Embryonic facial prominence (tissue), 1 donor: ENCODE measurements around the gene BUB3.
"Not testable (repeated sequence)": the region's sequence is repeated elsewhere in the genome, so short reads cannot be mapped to it uniquely, and the experiment has no call there.

Experiments used
- DNase-seq: peaks from one replicate; pipeline ENCODE4 v3.0.0-alpha.2; 2016; ENCODE audit errors: extremely low spot score

BUB3 gene

DNA sequence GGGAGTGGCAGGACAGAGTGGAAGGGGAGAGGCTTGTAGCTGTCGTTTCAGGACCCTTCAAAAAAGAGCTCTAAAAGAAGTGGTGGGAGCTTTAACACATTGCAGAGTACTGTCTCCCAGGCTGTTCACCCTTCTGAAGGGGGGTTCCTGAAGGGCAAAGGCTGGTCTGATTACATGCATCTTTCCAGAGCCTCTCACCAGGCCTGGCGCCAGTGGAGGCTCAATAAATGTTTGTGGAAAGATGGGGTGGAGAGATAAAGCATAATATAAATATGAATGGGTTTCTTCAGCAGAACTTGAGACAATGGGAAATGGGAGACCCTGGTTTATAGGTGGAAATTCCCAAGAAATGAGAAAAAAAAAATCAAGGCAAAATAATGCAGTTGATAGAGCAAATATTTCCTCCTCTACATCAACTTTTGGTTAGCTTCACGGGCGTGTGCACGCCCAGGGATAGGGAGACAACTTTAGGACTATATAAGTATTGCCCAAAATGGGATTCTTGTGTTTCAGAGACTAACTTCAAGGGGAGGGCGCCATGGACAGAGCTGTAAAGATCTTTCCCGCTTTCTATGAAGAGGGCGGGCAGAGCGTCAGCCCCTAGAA lies 613 bp upstream of the BUB3 start:
- no peak for DNase-seq

DNA sequence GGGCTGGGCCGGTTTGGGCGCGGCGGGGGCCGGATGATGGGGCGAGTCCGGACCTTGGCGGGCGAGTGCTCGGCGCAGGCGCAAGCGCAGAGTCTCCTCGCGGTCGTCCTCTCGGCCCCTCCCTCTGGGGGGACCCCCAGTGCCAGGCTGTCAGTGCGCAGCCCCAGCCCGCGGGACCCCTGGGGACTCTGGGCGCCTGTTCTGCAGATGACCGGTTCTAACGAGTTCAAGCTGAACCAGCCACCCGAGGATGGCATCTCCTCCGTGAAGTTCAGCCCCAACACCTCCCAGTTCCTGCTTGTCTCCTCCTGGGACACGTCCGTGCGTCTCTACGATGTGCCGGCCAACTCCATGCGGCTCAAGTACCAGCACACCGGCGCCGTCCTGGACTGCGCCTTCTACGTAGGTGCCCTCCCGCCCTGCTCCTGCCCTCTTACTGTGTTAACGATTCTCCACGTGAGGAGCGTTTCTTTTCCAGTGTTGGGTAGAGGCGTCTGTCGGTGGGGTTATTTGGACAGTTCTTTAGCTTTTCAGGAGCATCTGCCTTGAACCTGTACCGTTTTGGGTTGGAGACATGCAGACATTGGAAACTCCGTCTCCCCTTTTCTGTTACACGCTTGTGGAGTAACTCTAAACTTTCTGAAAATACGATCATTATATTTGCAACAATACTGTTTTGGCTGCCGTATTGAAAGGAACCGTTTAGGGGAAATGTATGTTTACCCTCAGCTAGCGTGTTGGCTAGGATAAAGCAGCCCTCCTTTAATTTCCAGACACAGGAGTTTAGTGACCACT lies 706 bp downstream of the BUB3 start:
- DNase-seq: no peak

DNA sequence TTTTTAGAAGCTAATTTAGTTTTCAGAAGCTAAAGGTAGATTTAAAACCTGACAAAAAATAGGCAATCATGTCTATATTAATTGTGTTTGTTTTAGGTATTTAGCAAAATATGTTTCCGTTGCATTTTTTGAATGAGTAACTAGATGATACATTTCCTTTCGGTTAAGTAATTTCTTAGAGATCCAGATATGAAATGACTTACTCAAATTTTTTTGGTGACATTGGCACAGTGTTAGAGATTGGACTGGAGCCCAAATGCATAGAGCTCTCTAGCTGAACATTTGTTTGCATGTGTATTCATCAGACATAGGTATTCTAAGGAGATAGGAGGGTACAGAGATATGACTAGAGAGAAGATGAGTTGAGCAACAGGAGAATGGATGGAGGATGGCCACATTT lies 1.9 kb downstream of the BUB3 start:
- DNase-seq: no peak

DNA sequence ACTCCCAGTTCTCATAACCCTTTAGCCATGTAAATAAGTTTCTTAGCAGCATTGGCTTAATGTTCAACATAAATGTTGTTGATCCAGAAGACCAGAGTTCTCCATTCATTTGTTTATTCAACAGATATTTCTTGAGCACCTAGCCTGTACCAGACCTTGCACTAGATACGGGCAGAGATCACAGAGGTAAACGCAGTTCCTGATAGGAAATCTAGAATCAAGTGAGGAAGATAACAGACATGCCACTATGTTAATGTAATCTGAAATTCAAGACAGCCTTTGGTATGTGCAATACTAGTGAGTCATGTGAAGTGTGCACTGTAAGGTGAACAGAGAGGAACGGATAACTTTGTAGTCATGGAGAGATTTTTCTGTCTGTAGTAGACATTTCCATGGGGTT lies 3.0 kb downstream of the BUB3 start:
- DNase-seq: no peak

DNA sequence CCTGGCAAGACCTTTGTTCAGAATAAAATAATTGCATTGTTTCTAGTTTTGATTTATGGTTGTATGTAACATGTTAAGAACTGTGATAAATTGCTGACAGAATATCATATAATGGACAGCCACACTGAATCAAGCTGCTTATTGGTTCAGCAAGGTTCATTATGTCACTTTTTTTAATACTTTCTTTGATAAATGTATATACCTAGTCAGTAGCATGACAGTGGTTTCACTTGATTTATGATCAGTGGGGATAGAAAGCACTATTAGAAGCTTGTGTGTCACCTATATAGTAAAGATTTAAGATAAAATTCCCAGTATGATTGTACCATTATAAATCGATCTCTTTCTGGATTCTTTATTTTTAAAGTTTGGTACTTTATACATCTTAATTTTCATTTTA lies 4.5 kb downstream of the BUB3 start:
- DNase-seq: no peak

DNA sequence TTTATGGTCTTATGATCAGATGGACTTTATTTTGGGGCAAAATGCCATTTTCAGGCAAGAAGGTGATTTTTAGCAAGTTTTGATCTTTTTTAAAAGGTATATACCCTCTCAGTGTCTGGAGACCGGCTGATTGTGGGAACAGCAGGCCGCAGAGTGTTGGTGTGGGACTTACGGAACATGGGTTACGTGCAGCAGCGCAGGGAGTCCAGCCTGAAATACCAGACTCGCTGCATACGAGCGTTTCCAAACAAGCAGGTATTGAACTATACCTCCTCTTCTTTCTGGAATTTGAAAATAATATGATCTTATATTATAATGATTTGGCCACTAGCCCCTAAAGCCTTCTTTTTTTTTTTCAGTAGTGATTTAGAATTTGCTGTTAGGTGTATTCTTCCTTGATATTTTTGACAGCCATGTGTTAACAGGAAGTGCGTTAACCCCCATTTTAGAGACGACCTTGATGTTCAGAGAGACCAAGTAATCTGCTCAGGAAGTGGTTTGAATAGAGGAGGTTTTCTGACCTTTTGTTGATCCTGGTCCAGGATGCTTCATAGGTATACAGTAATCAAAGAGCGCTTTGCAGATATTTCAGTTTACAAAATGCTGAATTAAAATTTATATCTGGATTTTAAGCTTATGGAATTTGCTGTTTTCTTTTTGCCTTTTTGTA lies 6.2 kb downstream of the BUB3 start:
- DNase-seq: no peak

DNA sequence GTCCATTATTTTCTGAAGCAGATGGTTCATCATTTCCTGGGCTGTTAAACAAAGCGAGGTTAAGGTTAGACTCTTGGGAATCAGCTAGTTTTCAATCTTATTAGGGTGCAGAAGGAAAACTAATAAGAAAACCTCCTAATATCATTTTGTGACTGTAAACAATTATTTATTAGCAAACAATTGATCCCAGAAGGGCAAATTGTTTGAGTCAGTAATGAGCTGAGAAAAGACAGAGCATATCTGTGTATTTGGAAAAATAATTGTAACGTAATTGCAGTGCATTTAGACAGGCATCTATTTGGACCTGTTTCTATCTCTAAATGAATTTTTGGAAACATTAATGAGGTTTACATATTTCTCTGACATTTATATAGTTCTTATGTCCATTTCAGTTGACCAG lies 10.1 kb downstream of the BUB3 start:
- no peak for DNase-seq

DNA sequence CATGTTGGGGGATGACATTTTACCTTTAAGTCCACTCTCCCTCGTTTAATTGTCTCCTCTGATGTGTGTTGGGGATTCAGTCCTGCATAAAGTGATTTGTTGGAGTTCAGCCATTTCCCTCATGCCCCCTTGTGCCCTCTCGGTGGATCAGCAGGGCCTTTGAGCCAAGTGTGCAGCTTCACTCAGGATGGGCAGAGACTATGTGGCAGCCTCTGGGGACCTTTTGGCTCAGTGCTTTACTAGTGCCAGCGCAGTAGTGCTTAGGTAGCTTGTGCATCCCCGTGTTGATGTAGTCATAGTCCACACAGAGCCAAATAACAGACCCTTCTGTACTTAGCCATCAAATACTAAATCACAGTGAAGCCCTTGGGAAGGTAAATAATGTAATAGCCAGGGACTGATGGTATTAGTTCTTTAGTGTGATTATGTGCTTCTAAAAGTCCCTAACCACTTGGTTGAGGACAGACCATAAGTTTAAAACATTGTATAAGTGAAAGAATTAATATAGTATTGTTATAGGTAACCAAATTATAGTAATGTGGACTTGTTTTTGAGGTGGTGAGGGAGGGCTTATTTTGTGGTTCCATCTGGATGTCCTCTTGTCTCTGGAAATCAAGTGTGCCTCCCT lies 11.4 kb downstream of the BUB3 start:
- no peak for DNase-seq

DNA sequence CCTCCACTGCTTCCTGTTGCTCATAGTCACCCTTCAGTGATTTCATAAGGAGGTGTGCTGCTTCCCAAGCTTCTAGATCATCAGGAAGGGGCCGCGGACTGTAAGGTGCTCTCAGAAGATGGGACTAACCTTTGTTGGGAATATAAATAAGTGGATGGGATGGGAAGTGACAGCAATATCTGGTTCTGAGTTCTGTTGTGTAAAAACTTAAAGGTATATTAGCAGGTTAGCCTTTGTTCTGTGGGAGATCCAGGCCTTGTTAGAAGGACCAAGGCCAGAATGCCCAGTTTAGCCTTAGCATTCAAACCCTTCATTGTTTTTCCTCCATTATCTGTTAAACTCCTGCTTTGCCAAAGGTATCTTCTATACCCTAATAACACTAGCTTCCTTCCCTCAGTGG lies 12.4 kb downstream of the BUB3 start:
- no peak for DNase-seq

DNA sequence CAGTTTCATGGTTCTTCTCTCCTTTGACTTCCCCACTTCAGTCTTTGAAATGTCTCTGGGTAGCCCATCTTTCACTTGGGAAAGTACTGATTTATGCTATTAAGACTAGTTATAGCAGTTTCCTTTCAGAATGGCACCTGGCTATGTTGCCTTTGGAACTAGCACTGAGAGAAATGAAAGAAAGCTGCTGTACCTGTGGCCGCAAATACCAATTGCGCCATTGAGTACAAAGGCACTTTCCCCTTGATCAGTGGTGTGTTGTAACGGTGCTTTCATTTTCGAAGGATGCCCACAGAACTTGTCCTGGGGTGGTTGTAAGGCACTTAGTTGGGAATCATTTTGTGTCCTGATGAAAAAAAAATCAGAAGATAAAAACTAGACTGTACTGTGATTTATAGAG lies 16.8 kb downstream of the BUB3 start:
- DNase-seq: no peak

DNA sequence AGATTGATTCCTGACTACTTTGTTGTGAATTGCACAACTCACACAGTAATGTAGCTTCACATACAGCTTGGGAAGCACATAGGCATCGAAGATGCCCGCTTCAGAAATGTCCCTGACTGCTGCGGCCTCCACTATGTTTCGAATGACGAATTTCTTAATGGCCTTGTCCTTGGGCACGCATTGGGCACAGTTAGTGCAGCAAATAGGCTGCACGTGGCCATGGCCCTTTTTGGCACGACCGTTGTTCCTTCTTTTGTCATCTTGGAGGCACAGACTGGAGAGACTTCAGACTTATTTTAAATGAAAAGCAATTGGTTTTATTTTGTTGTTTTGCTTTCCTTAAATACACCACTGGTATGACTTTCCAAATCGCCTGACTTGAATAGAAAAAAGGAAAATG lies 17.4 kb downstream of the BUB3 start:
- not testable (repeated sequence) for DNase-seq

DNA sequence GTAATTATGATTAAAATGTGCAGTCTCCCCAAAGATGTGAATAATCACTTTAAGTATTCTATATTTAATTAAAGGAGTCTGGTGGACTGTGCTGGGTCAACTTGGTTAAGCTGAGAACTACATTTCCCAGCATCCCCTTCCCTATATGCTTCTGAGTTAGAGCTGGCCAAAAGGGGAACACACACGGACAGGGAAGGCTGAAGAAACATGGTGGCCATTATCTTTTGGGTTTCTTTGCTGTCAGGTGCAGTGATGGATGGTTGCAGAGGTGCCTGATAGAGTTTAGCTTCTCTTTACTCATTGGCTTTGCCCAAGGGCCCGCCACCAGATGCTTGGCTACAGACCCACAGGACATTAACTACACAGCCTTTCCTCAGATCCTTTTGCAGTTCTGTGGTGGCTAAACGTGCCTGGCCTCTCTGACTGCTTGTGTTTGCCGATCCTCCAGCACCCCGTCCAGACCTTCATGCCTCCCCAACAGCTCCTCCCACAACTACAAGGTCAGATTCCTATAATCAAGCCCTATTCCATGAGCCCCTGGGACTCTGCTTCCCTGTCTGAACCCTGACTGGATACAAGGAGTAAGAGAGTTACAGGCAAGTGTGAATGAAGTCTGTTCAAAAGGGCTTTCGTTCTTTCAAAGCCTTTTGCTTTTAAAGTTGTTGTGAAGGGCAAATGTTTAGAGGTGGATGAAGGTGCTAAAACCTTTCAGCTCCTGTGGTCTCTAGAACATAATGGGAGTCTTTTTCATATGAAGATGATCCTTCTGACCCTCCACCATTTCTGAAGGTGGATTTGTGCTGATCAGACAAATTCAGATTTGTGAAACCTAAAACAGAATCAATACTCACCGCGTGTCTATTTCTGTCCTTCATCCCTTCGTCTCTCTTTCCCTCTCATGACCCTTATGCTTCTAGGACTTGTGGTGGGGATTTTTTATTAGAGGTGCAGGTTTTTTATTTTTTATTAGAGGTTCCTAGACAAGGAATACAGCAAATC lies 21.5 kb downstream of the BUB3 start:
- DNase-seq: no peak

DNA sequence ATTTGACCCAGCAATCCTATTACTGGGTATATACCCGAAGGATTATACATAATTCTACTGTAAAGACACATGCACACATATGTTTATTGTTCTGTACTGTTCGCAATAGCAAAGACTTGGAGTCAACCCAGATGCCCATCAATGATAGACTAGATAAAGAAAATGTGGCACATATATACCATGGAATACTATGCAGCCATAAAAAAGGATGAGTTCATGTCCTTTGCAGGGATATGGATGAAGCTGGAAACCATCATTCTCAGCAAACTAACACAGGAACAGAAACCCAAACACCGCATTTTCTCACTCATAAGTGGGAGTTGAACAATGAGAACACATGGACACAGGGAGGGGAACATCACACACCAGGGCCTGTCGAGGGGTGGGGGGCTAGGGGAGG lies 24.2 kb downstream of the BUB3 start:
- DNase-seq: not testable (repeated sequence)

DNA sequence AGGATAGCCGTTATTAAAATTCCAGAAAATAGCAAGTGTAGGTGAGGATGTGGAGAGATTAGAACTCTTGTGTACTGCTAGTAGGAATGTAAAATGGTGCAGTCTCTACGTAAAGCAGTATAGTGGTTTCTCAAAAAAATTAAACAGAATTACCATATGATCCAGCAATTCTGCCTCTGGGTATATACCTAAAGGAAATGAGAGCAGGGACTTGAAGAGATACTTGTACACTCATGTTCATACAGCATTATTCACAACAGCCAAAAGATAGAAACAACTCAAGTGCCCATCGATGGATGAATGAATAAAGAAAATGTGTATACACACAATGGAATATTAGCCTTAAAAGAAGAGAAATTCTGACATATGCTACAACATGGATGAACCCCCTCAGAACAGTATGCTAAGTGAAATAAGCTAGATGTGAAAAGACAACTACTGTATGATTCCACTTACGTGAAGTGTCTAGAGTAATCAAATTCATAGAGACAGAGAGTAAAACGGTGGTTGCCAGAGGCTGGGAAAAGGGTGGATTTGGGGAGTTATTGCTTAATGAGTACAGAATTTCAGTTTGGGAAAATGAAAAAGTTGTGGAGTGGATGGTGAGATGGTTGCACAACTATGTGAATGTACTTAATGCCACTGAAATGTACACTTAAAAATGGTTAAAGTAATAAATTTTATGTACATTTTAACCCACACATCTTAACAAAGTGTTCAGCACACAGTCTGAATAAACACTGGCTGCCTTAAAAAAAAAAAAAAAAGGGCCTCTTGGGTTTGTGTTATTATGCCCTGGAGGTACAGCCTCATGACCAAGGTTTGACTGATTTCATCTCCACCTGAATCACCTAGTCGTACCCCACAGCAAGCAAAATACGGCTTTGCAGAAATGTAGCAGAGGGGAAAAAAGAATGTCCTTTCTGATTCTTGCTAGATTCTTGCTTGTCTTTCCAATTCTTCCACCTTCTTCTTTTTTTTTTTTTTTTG lies 26.2 kb downstream of the BUB3 start:
- DNase-seq: no peak

DNA sequence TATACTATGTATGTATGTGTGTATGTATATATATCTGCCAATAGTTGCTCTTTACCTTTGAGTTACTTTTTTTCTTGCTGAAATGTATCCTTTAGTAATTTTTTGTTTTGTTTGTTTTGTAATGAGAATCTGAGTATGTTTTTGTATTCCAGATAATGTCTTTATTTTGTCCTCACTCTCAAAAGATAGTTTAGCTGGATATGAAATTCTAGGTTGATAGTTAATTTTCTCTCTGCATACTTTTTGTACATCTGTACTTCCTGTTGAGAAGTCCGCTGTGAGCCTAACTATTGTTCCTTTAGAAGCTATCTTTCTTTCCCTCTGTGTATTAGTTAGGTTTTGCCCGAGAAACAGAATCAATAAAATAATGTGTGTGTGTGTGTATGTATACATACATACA lies 29.5 kb downstream of the BUB3 start:
- no peak for DNase-seq

DNA sequence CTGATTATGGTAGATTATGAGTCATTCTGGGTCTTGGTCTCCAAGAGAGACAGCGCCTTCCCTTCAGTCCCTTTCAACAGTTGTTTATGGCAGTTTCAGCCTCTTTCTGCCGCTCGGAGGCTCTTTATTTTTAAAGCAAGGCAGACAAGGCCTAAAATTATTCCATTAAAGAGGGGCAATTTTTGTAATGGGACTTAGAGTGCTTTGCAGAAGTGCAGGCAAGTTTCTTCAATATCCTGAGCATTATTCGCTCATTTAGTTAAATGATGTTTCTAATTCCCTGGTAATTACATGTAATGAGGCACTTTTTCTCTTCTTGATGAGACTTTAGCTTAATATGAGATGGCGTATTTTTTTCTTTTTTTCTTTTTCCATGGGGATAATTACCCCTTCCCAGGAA lies 33.6 kb downstream of the BUB3 start:
- no peak for DNase-seq

DNA sequence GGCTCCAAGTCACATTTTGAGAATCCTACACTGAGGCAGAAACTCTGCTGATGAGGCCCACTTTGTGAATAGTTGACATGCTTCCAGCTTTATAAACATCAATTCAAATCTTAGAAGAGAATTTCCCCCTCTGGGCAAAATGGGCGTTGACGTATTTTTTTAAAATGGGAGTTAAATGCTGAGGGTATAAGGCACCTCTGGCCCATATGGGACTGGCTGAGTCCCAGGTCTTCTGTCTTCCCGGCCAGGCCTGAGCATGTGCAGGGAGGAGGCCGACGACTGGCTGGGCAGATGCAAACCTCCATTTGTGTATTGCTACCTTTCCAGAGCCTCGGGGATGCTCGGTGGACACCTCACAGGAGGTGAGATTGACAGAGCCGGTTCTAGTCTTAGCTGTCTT lies 37.7 kb downstream of the BUB3 start:
- no peak for DNase-seq

DNA sequence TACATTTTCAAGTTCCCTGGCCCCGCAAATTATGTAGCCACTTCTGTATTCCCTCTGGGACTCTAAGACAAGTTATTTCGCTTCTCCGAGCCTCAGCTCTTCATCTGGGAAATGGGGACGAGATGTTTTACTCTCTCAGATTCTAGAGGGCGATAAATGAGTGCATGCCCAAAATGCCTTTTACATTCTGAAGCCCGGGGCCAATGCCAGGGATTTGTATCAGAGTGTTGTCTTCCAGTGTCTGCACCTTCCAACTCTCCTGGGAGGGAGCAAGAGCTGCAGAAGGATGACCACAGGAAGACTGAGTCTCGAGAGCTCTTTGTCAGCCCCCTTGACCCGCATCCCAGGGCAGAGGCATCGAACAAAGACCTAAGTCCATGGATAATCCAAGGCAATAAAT lies 39.9 kb downstream of the BUB3 start:
- DNase-seq: no peak

DNA sequence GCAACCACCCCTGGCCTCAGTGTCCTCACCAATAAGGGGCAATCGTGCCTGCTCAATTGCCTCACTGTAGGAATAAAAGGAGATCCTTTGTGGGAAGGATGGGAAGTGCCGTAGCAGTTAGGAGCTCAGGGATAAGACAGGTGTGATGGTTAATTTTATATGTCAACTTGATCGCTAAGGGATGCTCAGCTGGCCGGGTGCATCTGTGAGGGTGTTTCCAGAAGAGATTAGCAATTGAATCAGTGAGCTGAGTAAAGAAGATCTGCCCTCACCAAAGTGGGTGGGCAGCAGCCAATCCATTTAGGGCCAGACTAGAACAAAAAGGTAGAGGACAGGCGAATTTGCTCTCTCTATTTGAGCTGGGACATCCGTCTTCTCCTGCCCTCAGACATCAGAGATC lies 46.3 kb downstream of the BUB3 start:
- DNase-seq: no peak

DNA sequence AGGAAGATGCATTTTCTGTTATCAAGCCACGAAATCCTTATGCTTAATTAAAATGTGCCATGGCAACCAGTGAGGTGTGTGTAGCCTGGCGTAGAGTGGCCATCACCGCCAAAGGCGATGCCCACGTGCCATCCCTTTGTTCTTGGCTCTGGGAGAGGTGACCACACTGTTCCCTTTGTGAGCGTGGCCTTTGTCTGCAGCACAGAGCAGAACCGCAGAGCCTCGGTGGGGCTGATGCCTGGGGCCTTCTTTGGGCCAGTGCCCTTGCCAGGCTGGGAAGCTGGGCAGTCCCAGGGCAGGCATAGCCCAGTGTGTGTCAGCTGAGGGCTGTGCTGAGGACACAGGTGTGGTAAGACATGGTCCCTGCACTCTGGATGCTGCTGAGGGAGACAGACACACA lies 48.3 kb downstream of the BUB3 start:
- DNase-seq: no peak
